ENCODE results near the gene KDM5A.

DNA sequence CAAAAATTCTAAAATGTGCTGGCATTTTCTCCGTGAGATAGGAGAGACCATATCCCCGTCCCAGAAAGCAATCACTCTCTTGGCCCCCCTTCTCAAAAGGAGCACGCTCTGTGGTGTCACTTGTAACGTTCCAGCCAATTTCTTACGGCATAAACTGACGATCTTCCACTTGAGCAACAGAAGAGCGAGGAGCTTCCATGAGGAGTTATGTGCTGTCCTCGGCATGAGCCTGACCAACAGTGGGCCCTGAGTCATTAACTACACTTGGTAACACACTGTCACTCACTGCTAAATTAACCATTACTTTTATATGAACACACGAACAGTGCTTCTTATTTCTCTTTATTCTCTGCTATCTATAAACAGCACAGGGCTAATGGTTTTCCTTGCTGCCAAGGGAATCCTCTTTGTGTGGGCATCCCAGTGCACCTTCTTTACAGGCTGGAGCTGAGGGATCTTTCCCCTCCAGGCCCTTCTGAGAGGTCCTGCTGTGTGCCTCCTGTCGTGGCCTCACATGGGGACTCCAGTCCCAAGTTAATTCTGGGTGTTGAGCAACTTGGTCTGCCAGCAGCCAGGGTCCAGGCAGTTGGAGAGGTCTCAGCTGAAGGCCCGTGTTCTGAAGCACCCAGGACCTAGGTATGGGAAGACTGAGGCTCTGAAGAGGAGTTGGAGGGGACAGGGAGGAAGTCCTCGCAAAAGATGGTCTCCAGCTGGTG, 135.8 kb downstream of the KDM5A start:
- TF ChIP-seq POLR2A (IDR thresholded peaks at IDR 0.05) = no peak
- no peak for TF ChIP-seq CTCF (IDR thresholded peaks at IDR 0.05)
